Liver (tissue), 9 donors: ENCODE measurements around the gene SRRM2. TPM values are rescaled to one million over a fixed set of nuclear protein-coding genes. Genes with fewer than 3 reads are reported as not detected.

Source experiments
- DNase-seq: peaks from one replicate; pipeline ENCODE4 v3.0.0-alpha.2; 2017; ENCODE audit warnings: low spot score
- H3K27ac ChIP-seq, 2 donors: one replicate each; pipeline ENCODE4 v1.7.0; 2013; ENCODE audit warnings: inconsistent platforms in 2 of 2, low read length in 2 of 2, control low read depth in 1 of 2, low read depth in 1 of 2, mild to moderate bottlenecking in 1 of 2
- H3K27me3 ChIP-seq, 4 donors: one replicate each; pipeline versions ENCODE4 v1.6.1 to v1.7.0; 2013; ENCODE audit warnings: low read length in 3 of 4, inconsistent platforms in 1 of 4, mild to moderate bottlenecking in 1 of 4, moderate library complexity in 1 of 4; ENCODE audit not compliant: control insufficient read depth in 4 of 4, insufficient read depth in 4 of 4
- H3K36me3 ChIP-seq, 4 donors: one replicate each; pipeline versions ENCODE4 v1.6.1 to v1.7.0; 2013; ENCODE audit warnings: low read length in 3 of 4, mild to moderate bottlenecking in 3 of 4, low read depth in 1 of 4, moderate library complexity in 1 of 4; ENCODE audit not compliant: control insufficient read depth in 4 of 4, insufficient read depth in 3 of 4
- H3K4me1 ChIP-seq, 4 donors: one replicate each; pipeline versions ENCODE4 v1.6.1 to v1.7.0; 2013; ENCODE audit warnings: low read length in 3 of 4, mild to moderate bottlenecking in 3 of 4, moderate library complexity in 1 of 4; ENCODE audit not compliant: control insufficient read depth in 4 of 4, insufficient read depth in 4 of 4
- H3K4me3 ChIP-seq, 3 donors: one replicate each; pipeline versions ENCODE4 v1.6.1 to v1.7.0; 2013; ENCODE audit warnings: low read length in 3 of 3, control low read depth in 1 of 3, low read depth in 1 of 3, mild to moderate bottlenecking in 1 of 3
- H3K9ac ChIP-seq, 2 donors: one replicate each; pipeline ENCODE4 v1.7.0; 2013; ENCODE audit warnings: low read length in 2 of 2, mild to moderate bottlenecking in 2 of 2, moderate library complexity in 2 of 2, control low read depth in 1 of 2, low read depth in 1 of 2
- H3K9me3 ChIP-seq, 4 donors: one replicate each; pipeline versions ENCODE4 v1.6.1 to v1.7.0; 2013; ENCODE audit warnings: low read length in 3 of 4; ENCODE audit not compliant: control insufficient read depth in 4 of 4
- EGR1 ChIP-seq, 2 donors: IDR thresholded peaks; 2 replicates each; pipeline ENCODE4 v1.6.1; 2016 to 2018; ENCODE audit warnings: antibody characterized with exemption in 2 of 2, low read depth in 2 of 2
- FOXA1 ChIP-seq: IDR thresholded peaks from 2 replicates; pipeline ENCODE4 v1.6.1; 2016; ENCODE audit warnings: antibody characterized with exemption
- FOXA2 ChIP-seq: IDR thresholded peaks from 2 replicates; pipeline ENCODE4 v1.6.1; 2016; ENCODE audit warnings: antibody characterized with exemption
- GABPA ChIP-seq, 2 donors: IDR thresholded peaks in 1 of 2; conservative IDR thresholded peaks in 1 of 2; 2 replicates each; pipeline ENCODE4 v1.6.1; 2016; ENCODE audit warnings: antibody characterized with exemption in 2 of 2, mild to moderate bottlenecking in 1 of 2, moderate library complexity in 1 of 2
- HNF4A ChIP-seq, 2 donors: conservative IDR thresholded peaks; 2 replicates each; pipeline ENCODE4 v1.6.1; 2016; ENCODE audit warnings: antibody characterized with exemption in 2 of 2, mild to moderate bottlenecking in 2 of 2
- JUND ChIP-seq, 2 donors: IDR thresholded peaks; 2 replicates each; pipeline ENCODE4 v1.6.1; 2016; ENCODE audit warnings: antibody characterized with exemption in 2 of 2
- NR2F2 ChIP-seq: IDR thresholded peaks from 2 replicates; pipeline ENCODE4 v1.6.1; 2016; ENCODE audit warnings: antibody characterized with exemption
- RAD21 ChIP-seq, 2 donors: IDR thresholded peaks; 2 replicates each; pipeline ENCODE4 v1.6.1; 2016; ENCODE audit warnings: antibody characterized with exemption in 2 of 2, mild to moderate bottlenecking in 2 of 2
- RXRA ChIP-seq, 2 donors: IDR thresholded peaks; 2 replicates each; pipeline ENCODE4 v1.6.1; 2017 to 2018; ENCODE audit warnings: antibody characterized with exemption in 2 of 2, mild to moderate bottlenecking in 1 of 2
- SP1 ChIP-seq: IDR thresholded peaks from 2 replicates; pipeline ENCODE4 v1.6.1; 2018; ENCODE audit warnings: antibody characterized with exemption, mild to moderate bottlenecking
- TAF1 ChIP-seq: conservative IDR thresholded peaks from 2 replicates; pipeline ENCODE4 v1.6.1; 2016; ENCODE audit warnings: antibody characterized with exemption, mild to moderate bottlenecking
- YY1 ChIP-seq: IDR thresholded peaks from 2 replicates; pipeline ENCODE4 v1.6.1; 2016; ENCODE audit warnings: antibody characterized with exemption, mild to moderate bottlenecking
- WGBS: extraction: QIAGEN DNeasy Blood & Tissue Kit; methylation state at CpG from one replicate; pipeline ENCODE4 v1.1.7; 2013; 5-methylcytosine and 5-hydroxymethylcytosine counted together
- polyA plus RNA-seq, 2 donors: library from polyadenylated mRNA; stranded (reverse) in 1 of 2; unstranded in 1 of 2; fragments of 200-250 nt in 1 of 2; fragments of >200 nt in 1 of 2; fragmentation: Nextera tagmentation in 1 of 2; extraction: Ambion mirVana in 1 of 2; gene quantifications; one replicate each; pipeline versions ENCODE4 v1.2.1 to v1.2.3, GENCODE V29; 2013 to 2015
- total RNA-seq, 2 donors: library from RNA; depleted of rRNA; stranded (reverse); fragments of >200 nt; gene quantifications; one replicate each; pipeline ENCODE4 v1.2.3, GENCODE V29; 2014
- TF ChIP-seq, protein P1 (sequence below): IDR thresholded peaks from 2 replicates; pipeline ENCODE4 v1.6.1; 2016; ENCODE audit warnings: antibody characterized with exemption, mild to moderate bottlenecking
- TF ChIP-seq, protein P2 (sequence below): fragments of 150-350 bp; IDR thresholded peaks from 2 replicates; pipeline ENCODE4 v1.5.1; 2017; ENCODE audit warnings: improper control_type of control experiment, low read depth, low read length; ENCODE audit not compliant: missing input control
- TF ChIP-seq, protein P3 (sequence below): IDR thresholded peaks from 2 replicates; pipeline ENCODE4 v1.6.1; 2016; ENCODE audit warnings: antibody characterized with exemption
- TF ChIP-seq, protein P4 (sequence below): IDR thresholded peaks from 2 replicates; pipeline ENCODE4 v1.6.1; 2016; ENCODE audit warnings: antibody characterized with exemption
- donor health status: healthy.
- donor health status: healthy.
- donor health status: healthy.
- donor health status: healthy.
- donor health status: healthy.

SRRM2 gene
- total and polyA plus RNA-seq, 4 donors, result 84.8 to 199 (median 133) TPM

DNA sequence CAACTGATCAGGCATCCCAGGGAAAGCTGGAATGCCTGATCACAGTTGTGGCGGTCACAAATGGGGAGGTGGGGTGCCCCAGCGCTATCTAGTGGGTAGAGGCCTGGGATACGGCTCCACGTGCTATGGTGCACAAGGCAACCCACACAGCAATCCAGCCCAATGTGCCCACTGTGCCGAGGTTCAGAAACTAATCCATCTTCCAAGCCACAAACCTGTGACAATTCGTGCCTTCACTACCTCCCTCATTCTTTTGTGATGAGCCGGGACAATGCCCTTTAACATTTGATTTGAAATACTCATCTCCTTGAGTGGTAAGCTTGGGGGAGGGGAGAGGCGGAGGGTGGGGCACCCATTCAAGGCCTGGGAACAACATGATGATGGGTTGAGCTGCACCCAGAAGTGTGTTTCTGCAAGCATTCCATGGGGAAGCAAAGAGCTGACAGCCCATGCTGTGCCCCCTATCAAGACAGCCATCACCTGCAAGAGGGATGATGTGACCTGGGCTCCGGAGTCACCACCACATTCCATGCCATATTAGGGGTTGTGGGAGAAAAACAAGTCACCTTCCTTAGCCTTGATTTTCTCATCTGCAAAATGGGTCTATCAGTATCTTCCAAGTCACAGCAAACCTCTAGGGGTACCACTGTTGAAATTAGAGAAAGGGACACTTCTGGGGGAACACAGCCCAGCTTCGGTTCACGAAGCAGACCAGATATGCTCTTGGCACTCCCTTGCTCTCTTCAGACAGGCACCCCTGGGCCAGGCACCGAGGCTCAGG lies 20.9 kb downstream of the SRRM2 start:
- no peak for DNase-seq
- TF ChIP-seq, protein P1, sequence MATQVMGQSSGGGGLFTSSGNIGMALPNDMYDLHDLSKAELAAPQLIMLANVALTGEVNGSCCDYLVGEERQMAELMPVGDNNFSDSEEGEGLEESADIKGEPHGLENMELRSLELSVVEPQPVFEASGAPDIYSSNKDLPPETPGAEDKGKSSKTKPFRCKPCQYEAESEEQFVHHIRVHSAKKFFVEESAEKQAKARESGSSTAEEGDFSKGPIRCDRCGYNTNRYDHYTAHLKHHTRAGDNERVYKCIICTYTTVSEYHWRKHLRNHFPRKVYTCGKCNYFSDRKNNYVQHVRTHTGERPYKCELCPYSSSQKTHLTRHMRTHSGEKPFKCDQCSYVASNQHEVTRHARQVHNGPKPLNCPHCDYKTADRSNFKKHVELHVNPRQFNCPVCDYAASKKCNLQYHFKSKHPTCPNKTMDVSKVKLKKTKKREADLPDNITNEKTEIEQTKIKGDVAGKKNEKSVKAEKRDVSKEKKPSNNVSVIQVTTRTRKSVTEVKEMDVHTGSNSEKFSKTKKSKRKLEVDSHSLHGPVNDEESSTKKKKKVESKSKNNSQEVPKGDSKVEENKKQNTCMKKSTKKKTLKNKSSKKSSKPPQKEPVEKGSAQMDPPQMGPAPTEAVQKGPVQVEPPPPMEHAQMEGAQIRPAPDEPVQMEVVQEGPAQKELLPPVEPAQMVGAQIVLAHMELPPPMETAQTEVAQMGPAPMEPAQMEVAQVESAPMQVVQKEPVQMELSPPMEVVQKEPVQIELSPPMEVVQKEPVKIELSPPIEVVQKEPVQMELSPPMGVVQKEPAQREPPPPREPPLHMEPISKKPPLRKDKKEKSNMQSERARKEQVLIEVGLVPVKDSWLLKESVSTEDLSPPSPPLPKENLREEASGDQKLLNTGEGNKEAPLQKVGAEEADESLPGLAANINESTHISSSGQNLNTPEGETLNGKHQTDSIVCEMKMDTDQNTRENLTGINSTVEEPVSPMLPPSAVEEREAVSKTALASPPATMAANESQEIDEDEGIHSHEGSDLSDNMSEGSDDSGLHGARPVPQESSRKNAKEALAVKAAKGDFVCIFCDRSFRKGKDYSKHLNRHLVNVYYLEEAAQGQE, result no peak
- TF ChIP-seq RAD21 (IDR thresholded peaks at IDR 0.05), result no peak
- TF ChIP-seq HNF4A (conservative IDR thresholded peaks at IDR 0.05), result no peak
- TF ChIP-seq FOXA2, result no peak
- TF ChIP-seq, protein P2, sequence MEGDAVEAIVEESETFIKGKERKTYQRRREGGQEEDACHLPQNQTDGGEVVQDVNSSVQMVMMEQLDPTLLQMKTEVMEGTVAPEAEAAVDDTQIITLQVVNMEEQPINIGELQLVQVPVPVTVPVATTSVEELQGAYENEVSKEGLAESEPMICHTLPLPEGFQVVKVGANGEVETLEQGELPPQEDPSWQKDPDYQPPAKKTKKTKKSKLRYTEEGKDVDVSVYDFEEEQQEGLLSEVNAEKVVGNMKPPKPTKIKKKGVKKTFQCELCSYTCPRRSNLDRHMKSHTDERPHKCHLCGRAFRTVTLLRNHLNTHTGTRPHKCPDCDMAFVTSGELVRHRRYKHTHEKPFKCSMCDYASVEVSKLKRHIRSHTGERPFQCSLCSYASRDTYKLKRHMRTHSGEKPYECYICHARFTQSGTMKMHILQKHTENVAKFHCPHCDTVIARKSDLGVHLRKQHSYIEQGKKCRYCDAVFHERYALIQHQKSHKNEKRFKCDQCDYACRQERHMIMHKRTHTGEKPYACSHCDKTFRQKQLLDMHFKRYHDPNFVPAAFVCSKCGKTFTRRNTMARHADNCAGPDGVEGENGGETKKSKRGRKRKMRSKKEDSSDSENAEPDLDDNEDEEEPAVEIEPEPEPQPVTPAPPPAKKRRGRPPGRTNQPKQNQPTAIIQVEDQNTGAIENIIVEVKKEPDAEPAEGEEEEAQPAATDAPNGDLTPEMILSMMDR, result no peak
- TF ChIP-seq FOXA1, result no peak
- TF ChIP-seq GABPA (IDR thresholded peaks at IDR 0.05 in 1 of 2, conservative IDR thresholded peaks at IDR 0.05 in 1 of 2), result no peak
- no peak for TF ChIP-seq SP1
- no peak for TF ChIP-seq TAF1
- TF ChIP-seq EGR1 (IDR thresholded peaks at IDR 0.05; ENCODE audit: low read depth in 2 of 2), result no peak
- no peak for TF ChIP-seq JUND (IDR thresholded peaks at IDR 0.05)
- TF ChIP-seq RXRA (IDR thresholded peaks at IDR 0.05), result no peak
- TF ChIP-seq, protein P3, sequence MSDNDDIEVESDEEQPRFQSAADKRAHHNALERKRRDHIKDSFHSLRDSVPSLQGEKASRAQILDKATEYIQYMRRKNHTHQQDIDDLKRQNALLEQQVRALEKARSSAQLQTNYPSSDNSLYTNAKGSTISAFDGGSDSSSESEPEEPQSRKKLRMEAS, result no peak
- no peak for TF ChIP-seq YY1
- TF ChIP-seq NR2F2, result no peak
- H3K4me1 ChIP-seq, result peaks cover 5 to 20% (median 14%) of the 10 kb centered on the region in 4 donors
- no peak overlapping the region for H3K27ac ChIP-seq
- H3K9ac ChIP-seq, result no peak overlapping the region
- peaks cover 25 to 55% (median 31%) of the 10 kb centered on the region in 4 donors for H3K36me3 ChIP-seq
- no peaks in the 10 kb centered on the region for H3K9me3 ChIP-seq
- WGBS, result 90% methylated on average over 12 of the region's 12 CpGs
- H3K27me3 ChIP-seq, result no peaks in the 10 kb centered on the region
- H3K4me3 ChIP-seq, result no peak overlapping the region

DNA sequence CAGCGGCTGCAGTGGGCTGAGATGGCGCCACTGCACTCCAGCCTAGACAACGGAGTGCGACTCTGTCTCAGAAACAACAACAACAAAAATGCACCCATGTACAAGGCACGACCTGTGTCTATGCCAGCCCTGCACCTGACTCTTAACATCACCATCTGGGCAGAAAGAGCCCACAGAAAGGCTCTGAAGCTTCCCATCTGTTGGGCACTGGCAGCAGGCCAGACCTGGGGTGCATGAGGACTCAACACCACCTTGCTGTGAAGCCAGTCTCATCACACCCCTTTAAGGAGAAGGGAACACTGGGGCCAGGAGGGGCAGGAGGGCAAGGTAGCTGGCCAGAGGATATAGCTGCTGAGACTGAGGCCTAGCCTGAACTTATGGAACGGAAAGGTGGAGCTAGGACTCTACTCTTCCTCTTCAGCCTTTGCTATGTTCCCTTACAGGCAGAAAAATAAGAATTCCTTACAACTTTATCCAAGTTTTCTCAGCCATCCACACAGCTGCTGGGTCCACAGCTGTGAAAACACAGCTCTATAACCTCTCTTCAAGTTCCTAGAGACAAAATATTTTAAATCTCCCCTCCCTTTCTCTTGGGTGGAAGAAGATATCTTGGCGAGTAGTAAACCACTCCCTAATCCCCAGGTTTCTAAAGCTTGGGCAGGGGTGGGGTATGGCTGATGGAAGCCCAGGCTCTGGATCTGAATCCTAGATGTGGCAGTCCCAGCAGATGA lies 21.9 kb downstream of the SRRM2 start:
- no peak overlapping the region for H3K27ac ChIP-seq
- H3K9ac ChIP-seq, result no peak overlapping the region
- peaks cover 18 to 46% (median 23%) of the 10 kb centered on the region in 4 donors for H3K36me3 ChIP-seq
- no peaks in the 10 kb centered on the region for H3K27me3 ChIP-seq
- DNase-seq, result no peak
- no peak for TF ChIP-seq JUND (IDR thresholded peaks at IDR 0.05)
- no peak for TF ChIP-seq EGR1 (IDR thresholded peaks at IDR 0.05; ENCODE audit: low read depth in 2 of 2)
- TF ChIP-seq, protein P3, result no peak
- no peak for TF ChIP-seq RAD21 (IDR thresholded peaks at IDR 0.05)
- TF ChIP-seq NR2F2, result no peak
- TF ChIP-seq, protein P2, result no peak
- TF ChIP-seq, protein P4, sequence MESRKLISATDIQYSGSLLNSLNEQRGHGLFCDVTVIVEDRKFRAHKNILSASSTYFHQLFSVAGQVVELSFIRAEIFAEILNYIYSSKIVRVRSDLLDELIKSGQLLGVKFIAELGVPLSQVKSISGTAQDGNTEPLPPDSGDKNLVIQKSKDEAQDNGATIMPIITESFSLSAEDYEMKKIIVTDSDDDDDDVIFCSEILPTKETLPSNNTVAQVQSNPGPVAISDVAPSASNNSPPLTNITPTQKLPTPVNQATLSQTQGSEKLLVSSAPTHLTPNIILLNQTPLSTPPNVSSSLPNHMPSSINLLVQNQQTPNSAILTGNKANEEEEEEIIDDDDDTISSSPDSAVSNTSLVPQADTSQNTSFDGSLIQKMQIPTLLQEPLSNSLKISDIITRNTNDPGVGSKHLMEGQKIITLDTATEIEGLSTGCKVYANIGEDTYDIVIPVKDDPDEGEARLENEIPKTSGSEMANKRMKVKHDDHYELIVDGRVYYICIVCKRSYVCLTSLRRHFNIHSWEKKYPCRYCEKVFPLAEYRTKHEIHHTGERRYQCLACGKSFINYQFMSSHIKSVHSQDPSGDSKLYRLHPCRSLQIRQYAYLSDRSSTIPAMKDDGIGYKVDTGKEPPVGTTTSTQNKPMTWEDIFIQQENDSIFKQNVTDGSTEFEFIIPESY, result no peak
- no peak for TF ChIP-seq YY1
- H3K4me3 ChIP-seq, result no peak overlapping the region
- no peaks in the 10 kb centered on the region for H3K9me3 ChIP-seq
- H3K4me1 ChIP-seq, result peaks cover 10 to 26% (median 18%) of the 10 kb centered on the region in 4 donors
- 81% methylated on average over 7 of the region's 7 CpGs for WGBS
